HEK293 (cell line): ENCODE results near the gene TMEM141.

Experiments used
- BCL11A ChIP-seq: fragments of 450-650 bp; formaldehyde crosslinking; IDR thresholded peaks from 2 replicates; pipeline ENCODE4 v1.5.1; 2016; ENCODE audit warnings: low read depth, missing biosample characterization, missing genetic modification characterization
- BCL11B ChIP-seq: fragments of 450-650 bp; formaldehyde crosslinking; IDR thresholded peaks from 2 replicates; pipeline ENCODE4 v1.5.1; 2016; ENCODE audit warnings: low read depth, missing biosample characterization, missing genetic modification characterization
- GLI2 ChIP-seq: fragments of 450-650 bp; formaldehyde crosslinking; IDR thresholded peaks from 2 replicates; pipeline ENCODE4; 2017; ENCODE audit warnings: missing biosample characterization, missing genetic modification characterization, low read depth, borderline replicate concordance
- KLF1 ChIP-seq: fragments of 450-650 bp; formaldehyde crosslinking; IDR thresholded peaks from 2 replicates; pipeline ENCODE4 v1.5.1; 2016; ENCODE audit warnings: missing biosample characterization, missing genetic modification characterization
- KLF10 ChIP-seq: fragments of 450-650 bp; IDR thresholded peaks from 2 replicates; pipeline ENCODE4 v1.5.1; 2018; ENCODE audit warnings: missing biosample characterization, mild to moderate bottlenecking, missing genetic modification characterization
- YY2 ChIP-seq: fragments of 450-650 bp; formaldehyde crosslinking; IDR thresholded peaks from 2 replicates; pipeline ENCODE4 v1.5.1; 2016; ENCODE audit warnings: missing biosample characterization, missing genetic modification characterization
- ZBTB20 ChIP-seq: fragments of 450-650 bp; formaldehyde crosslinking; IDR thresholded peaks from 2 replicates; pipeline ENCODE4 v1.5.1; 2016; ENCODE audit warnings: missing biosample characterization, missing genetic modification characterization
- ZNF169 ChIP-seq: fragments of 450-650 bp; formaldehyde crosslinking; IDR thresholded peaks from 2 replicates; pipeline ENCODE4 v1.5.1; 2016; ENCODE audit warnings: missing biosample characterization, missing genetic modification characterization
- ZNF214 ChIP-seq: fragments of 450-650 bp; formaldehyde crosslinking; IDR thresholded peaks from 2 replicates; pipeline ENCODE4 v1.5.1; 2017; ENCODE audit warnings: missing biosample characterization, mild to moderate bottlenecking, missing genetic modification characterization, borderline replicate concordance
- ZNF335 ChIP-seq: fragments of 450-650 bp; formaldehyde crosslinking; conservative IDR thresholded peaks from 2 replicates; pipeline ENCODE4 v1.5.1; 2016; ENCODE audit warnings: missing biosample characterization, missing genetic modification characterization
- ZNF600 ChIP-seq: fragments of 450-650 bp; formaldehyde crosslinking; IDR thresholded peaks from 2 replicates; pipeline ENCODE4 v1.5.1; 2016; ENCODE audit warnings: missing biosample characterization, missing genetic modification characterization
- ZNF654 ChIP-seq: fragments of 450-650 bp; formaldehyde crosslinking; IDR thresholded peaks from 2 replicates; pipeline ENCODE4 v1.5.1; 2016; ENCODE audit warnings: low read depth, missing biosample characterization, missing genetic modification characterization
- ZNF692 ChIP-seq: fragments of 450-650 bp; formaldehyde crosslinking; IDR thresholded peaks from 2 replicates; pipeline ENCODE4 v1.5.1; 2016; ENCODE audit warnings: missing biosample characterization, missing genetic modification characterization
- TF ChIP-seq, protein P1 (sequence below): fragments of 450-650 bp; formaldehyde crosslinking; IDR thresholded peaks from 2 replicates; pipeline ENCODE4 v1.5.1; 2016; ENCODE audit warnings: missing biosample characterization, missing genetic modification characterization
- TF ChIP-seq, protein P2 (sequence below): sonication (generic); formaldehyde crosslinking; IDR thresholded peaks from 2 replicates; pipeline ENCODE4 v1.8.1; 2022; ENCODE audit warnings: mild to moderate bottlenecking, moderate library complexity, missing genetic modification reagents
- TF ChIP-seq, protein P3 (sequence below): fragments of 450-650 bp; formaldehyde crosslinking; IDR thresholded peaks from 2 replicates; pipeline ENCODE4 v1.5.1; 2016; ENCODE audit warnings: missing biosample characterization, missing genetic modification characterization

Gene TMEM141

DNA sequence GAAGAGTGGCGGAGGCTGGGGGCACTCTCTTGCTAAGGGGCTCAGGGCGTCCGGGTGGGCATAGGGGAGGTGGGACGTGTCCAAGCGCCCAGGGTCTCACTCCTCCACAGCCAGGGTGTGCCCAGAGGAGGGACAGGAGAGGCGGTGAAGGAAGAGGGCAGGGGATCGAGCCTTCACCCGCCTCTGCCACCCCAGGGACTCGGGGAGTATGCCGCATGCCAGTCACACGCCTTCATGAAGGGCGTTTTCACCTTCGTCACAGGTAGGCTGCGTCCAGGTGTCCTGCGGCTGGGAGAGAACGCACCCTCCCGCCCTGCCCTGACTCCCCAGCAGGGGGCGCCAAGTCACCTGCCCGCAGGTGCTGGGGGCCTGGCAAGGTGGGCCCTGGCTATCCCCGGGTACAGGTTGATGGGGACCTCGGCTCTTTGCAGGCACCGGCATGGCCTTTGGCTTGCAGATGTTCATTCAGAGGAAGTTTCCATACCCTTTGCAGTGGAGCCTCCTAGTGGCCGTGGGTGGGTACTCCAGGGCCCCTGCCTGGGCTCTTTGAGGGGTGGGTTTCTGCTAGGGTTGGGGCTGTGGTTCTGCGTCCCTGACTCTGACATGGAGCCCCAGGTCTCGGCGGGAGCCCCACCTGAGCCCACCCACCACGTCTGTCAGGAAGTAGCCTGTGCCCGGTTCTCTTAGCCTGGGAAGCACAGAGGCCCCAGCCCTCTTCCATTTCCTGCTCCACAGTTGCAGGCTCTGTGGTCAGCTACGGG lies 552 bp downstream of the TMEM141 start (continued):
- TF ChIP-seq ZBTB20 (peak; percentile 38; the same call in 1 of the 2 replicates), KLF1 (peak; percentile 30; the same call in 1 of the 2 replicates), ZNF214 (tag by site-specific recombination) (no peak), ZNF335 (peak; percentile 74), GLI2 (tag by site-specific recombination) (no peak), BCL11B (tag by site-specific recombination) (peak; percentile 68; the same call in 1 of the 2 replicates), YY2 (tag by site-specific recombination) (peak; percentile 61; the same call in 1 of the 2 replicates), ZNF692 (peak; percentile 63; the same call in 1 of the 2 replicates), KLF10 (tag by site-specific recombination) (peak; percentile 26), ZNF600 (peak; percentile 78), BCL11A (tag by site-specific recombination) (peak; percentile 40; the same call in 1 of the 2 replicates), ZNF654 (tag by site-specific recombination) (peak; percentile 31), ZNF169 (0 out of 2 replicates have a peak, but pooled peaks have one; percentile 68)
- TF ChIP-seq, protein P1, sequence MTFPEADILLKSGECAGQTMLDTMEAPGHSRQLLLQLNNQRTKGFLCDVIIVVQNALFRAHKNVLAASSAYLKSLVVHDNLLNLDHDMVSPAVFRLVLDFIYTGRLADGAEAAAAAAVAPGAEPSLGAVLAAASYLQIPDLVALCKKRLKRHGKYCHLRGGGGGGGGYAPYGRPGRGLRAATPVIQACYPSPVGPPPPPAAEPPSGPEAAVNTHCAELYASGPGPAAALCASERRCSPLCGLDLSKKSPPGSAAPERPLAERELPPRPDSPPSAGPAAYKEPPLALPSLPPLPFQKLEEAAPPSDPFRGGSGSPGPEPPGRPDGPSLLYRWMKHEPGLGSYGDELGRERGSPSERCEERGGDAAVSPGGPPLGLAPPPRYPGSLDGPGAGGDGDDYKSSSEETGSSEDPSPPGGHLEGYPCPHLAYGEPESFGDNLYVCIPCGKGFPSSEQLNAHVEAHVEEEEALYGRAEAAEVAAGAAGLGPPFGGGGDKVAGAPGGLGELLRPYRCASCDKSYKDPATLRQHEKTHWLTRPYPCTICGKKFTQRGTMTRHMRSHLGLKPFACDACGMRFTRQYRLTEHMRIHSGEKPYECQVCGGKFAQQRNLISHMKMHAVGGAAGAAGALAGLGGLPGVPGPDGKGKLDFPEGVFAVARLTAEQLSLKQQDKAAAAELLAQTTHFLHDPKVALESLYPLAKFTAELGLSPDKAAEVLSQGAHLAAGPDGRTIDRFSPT (tag by site-specific recombination): peak; percentile 97
- TF ChIP-seq, protein P2, sequence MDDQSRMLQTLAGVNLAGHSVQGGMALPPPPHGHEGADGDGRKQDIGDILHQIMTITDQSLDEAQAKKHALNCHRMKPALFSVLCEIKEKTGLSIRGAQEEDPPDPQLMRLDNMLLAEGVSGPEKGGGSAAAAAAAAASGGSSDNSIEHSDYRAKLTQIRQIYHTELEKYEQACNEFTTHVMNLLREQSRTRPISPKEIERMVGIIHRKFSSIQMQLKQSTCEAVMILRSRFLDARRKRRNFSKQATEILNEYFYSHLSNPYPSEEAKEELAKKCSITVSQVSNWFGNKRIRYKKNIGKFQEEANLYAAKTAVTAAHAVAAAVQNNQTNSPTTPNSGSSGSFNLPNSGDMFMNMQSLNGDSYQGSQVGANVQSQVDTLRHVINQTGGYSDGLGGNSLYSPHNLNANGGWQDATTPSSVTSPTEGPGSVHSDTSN: peak; percentile 61; the same call in 1 of the 2 replicates
- TF ChIP-seq, protein P3, sequence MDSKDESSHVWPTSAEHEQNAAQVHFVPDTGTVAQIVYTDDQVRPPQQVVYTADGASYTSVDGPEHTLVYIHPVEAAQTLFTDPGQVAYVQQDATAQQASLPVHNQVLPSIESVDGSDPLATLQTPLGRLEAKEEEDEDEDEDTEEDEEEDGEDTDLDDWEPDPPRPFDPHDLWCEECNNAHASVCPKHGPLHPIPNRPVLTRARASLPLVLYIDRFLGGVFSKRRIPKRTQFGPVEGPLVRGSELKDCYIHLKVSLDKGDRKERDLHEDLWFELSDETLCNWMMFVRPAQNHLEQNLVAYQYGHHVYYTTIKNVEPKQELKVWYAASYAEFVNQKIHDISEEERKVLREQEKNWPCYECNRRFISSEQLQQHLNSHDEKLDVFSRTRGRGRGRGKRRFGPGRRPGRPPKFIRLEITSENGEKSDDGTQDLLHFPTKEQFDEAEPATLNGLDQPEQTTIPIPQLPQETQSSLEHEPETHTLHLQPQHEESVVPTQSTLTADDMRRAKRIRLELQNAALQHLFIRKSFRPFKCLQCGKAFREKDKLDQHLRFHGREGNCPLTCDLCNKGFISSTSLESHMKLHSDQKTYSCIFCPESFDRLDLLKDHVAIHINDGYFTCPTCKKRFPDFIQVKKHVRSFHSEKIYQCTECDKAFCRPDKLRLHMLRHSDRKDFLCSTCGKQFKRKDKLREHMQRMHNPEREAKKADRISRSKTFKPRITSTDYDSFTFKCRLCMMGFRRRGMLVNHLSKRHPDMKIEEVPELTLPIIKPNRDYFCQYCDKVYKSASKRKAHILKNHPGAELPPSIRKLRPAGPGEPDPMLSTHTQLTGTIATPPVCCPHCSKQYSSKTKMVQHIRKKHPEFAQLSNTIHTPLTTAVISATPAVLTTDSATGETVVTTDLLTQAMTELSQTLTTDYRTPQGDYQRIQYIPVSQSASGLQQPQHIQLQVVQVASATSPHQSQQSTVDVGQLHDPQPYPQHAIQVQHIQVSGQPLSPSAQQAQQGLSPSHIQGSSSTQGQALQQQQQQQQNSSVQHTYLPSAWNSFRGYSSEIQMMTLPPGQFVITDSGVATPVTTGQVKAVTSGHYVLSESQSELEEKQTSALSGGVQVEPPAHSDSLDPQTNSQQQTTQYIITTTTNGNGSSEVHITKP (tag by site-specific recombination): peak; percentile 50; the same call in 1 of the 2 replicates
